Left ventricle myocardium inferior (tissue), 1 donor: ENCODE results near the gene NPAP1. TPM values are rescaled to one million over a fixed set of nuclear protein-coding genes. Genes with fewer than 3 reads are reported as not detected.
"Not testable (repeated sequence)": the region's sequence is repeated elsewhere in the genome, so short reads cannot be mapped to it uniquely, and the experiment has no call there.

Experiments used
- DNase-seq: peaks from one replicate; pipeline ENCODE4 v3.0.0-alpha.2; 2020
- H3K27ac ChIP-seq: fragments of 200-600 bp; replicated peaks from 2 replicates; pipeline ENCODE4 v1.8.0; 2021
- H3K27me3 ChIP-seq: fragments of 200-600 bp; 2 replicates; pipeline ENCODE4 v1.8.0; 2021; ENCODE audit warnings: low read depth
- H3K36me3 ChIP-seq: fragments of 200-600 bp; 2 replicates; pipeline ENCODE4 v1.8.0; 2021
- H3K4me1 ChIP-seq: fragments of 200-600 bp; 2 replicates; pipeline ENCODE4 v1.8.0; 2021
- H3K4me3 ChIP-seq: fragments of 200-600 bp; 2 replicates; pipeline ENCODE4 v1.8.0; 2021; ENCODE audit warnings: mild to moderate bottlenecking, moderate library complexity
- H3K9me3 ChIP-seq: fragments of 200-600 bp; replicated peaks from 2 replicates; pipeline ENCODE4 v1.8.0; 2021
- CTCF ChIP-seq: fragments of 200-600 bp; IDR thresholded peaks from 2 replicates; pipeline ENCODE4 v1.8.0; 2021; ENCODE audit warnings: antibody characterized with exemption, mild to moderate bottlenecking, borderline replicate concordance
- intact Hi-C: fragments of 100-400 bp; cut with micrococcal nuclease; formaldehyde crosslinking; loops from one replicate; pipeline ENCODE4 v1.11.0; 2022
- long read RNA-seq: library from polyadenylated mRNA; unstranded; transcript quantifications from one replicate; pipeline ENCODE4 v2.0.0, GENCODE V29; 2021
- total RNA-seq: library from RNA; stranded (reverse); fragmentation: NEBNext Ultra II Directional; extraction: Animal tissue kit (Norgen Biotek cat#: 25700); gene quantifications from one replicate; pipeline ENCODE4 v1.2.1, GENCODE V29; 2021
- donor health status: DM: no; HTN: yes; CAD: no; lungs with severe emphysema.

NPAP1 gene
- total RNA-seq, result not detected
- long read RNA-seq, result 0 reads

- Histone ChIP-seq H3K9me3 (peaks cover 16% of the 10 kb centered on the region), H3K27ac (no peak within 1 kb of the TSS), H3K36me3 (no peaks in the 10 kb centered on the region), H3K27me3 (no peaks in the 10 kb centered on the region), H3K4me3 (no peak within 1 kb of the TSS), H3K4me1 (no peaks in the 10 kb centered on the region)
- DNase-seq, result no peak
- intact Hi-C loops, result no loop called here
- TF ChIP-seq CTCF, result no peak
These were observed at the start of gene NPAP1 for GRCh38 chr15:24675332-24676144. Gene NPAP1 (plus strand): TSS chr15:24675775. CDS start chr15:24675868, 93 bp downstream.

- H3K4me1 ChIP-seq, result no peaks in the 10 kb centered on the region
- intact Hi-C loops, result no loop called here
- no peak for DNase-seq
These were observed 48.1 kb upstream of the NPAP1 start for GRCh38 chr15:24627443-24627842.

DNA sequence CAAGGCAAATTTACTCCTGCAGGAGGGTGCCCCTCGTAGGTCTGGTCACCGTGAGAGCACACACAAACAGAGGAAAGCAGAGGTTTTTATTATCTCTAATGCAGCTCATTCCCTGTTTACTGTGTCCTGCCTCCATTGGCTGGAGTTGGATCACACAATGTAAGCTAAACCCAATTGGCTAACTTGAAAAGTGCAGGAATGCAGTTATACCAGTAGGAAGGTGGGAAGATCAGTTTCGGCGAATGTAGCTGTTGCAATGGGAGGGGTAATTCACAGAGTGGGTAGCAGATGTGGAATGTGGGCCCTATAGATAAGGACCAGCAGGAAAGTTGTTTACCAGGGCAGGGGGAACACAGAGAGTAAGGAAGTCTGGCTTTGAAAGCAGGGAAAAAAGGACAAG lies 42.5 kb upstream of the NPAP1 start:
- Histone ChIP-seq H3K9me3 (peaks cover 44% of the 10 kb centered on the region), H3K4me1 (no peaks in the 10 kb centered on the region), H3K4me3 (no peak overlapping the region), H3K36me3 (no peaks in the 10 kb centered on the region), H3K27me3 (no peaks in the 10 kb centered on the region), H3K27ac (no peak overlapping the region)
- TF ChIP-seq CTCF, result no peak
- intact Hi-C loops, result no loop called here
- no peak for DNase-seq

More at GRCh38 chr15:24627443-24627842, 48.1 kb upstream of the NPAP1 start:
- TF ChIP-seq CTCF, result no peak
- H3K4me3 ChIP-seq, result no peak overlapping the region
- H3K27ac ChIP-seq, result no peak overlapping the region
- H3K27me3 ChIP-seq, result no peaks in the 10 kb centered on the region
- H3K36me3 ChIP-seq, result no peaks in the 10 kb centered on the region
- peaks cover 33% of the 10 kb centered on the region for H3K9me3 ChIP-seq

DNA sequence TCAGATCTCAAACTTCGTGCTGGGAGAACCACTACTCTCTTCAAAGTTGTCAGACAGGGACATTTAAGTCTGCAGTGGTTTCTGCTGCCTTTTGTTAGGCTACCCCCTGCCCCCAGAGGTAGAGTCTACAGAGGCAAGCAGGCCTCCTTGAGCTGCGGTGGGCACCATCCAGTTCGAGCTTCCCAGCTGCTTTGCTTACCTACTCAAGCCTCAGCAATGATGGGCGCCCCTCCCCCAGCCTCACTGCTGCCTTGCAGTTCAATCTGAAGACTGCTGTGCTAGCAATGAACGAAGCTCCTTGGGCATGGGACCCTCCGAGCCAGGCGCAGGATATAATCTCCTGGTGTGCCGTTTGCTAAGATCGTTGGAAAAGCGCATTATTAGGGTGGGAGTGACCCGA lies 36.2 kb upstream of the NPAP1 start:
- H3K4me3 ChIP-seq, intact Hi-C loops, H3K27me3 ChIP-seq, DNase-seq, H3K36me3 ChIP-seq, H3K4me1 ChIP-seq, H3K27ac ChIP-seq: not testable (repeated sequence)
- peaks cover 14% of the 10 kb centered on the region for H3K9me3 ChIP-seq

DNA sequence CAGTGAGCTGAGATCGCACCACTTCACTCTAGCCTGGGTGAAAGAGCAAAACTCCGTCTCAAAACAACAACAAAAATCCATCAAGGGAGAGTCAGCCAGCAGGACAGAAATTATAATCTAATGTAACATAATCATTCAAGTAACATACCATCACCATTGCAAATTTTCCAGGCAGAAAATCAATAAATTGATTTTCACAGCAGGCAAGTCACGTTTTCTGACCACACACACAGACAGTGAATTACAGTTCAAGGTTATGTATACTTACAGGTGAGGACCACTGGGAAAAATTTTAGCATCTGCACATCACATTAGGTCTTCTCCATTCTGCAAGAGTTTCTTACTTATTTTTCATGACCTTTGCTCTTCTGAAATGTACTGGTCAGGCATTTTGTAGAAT lies 29.9 kb upstream of the NPAP1 start:
- Histone ChIP-seq H3K9me3 (peaks cover 7% of the 10 kb centered on the region), H3K27me3 (no peaks in the 10 kb centered on the region), H3K27ac (no peak overlapping the region), H3K36me3 (no peaks in the 10 kb centered on the region), H3K4me3 (no peak overlapping the region), H3K4me1 (no peaks in the 10 kb centered on the region)
- intact Hi-C loops, result no loop called here
- DNase-seq, result no peak
- no peak for TF ChIP-seq CTCF

- peaks cover 5% of the 10 kb centered on the region for H3K4me1 ChIP-seq
- no peaks in the 10 kb centered on the region for H3K36me3 ChIP-seq
- no peaks in the 10 kb centered on the region for H3K27me3 ChIP-seq
- no peak overlapping the region for H3K27ac ChIP-seq
- intact Hi-C loops, result no loop called here
- DNase-seq, result no peak
- no peak overlapping the region for H3K4me3 ChIP-seq
- H3K9me3 ChIP-seq, result no peaks in the 10 kb centered on the region
- TF ChIP-seq CTCF, result no peak
These were observed 16.0 kb upstream of the NPAP1 start for GRCh38 chr15:24659622-24660021.
